ENCODE data around the gene USP7. TPM values are rescaled to one million over a fixed set of nuclear protein-coding genes. Genes with fewer than 3 reads are reported as not detected.

Gene USP7
- total RNA-seq, 1 experiment from 2014 or later, result 148 TPM

DNA sequence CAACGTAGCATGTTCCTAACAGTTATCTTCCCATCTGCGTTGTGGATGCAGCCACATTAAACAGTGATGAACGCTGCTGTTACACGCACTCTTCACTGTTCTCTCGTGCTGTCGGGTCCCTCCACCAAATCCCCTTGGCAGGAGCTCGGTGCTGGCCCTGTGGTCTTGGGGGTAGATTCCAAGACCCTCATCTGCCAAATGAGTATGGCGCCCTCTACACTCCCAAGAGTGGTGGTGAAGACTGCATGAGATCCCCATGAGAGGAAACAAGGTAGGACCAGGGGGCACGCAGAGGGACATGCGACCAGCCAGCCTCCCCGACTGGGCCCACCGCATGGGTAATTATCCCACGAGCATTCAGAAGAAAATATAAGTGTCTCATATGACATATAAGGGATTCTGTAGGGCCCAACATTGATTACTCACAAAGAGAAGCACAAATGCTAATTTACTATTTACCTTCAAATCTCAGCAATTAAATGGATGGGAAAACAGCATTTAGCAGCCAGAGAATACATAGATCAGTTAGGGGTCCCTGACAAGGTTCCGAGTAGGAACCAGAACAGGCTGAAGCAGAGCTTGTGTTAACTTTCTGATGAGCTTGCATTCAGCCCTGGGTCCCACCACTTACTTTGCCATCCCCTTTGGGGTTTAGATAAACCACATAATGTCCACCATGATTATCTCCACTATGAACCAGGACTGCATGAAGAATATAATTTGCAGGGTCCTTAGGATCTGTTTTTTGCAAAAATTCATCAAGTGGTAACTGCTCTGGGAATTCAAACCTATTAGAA lies 57.7 kb downstream of the USP7 start:
- H3K9me3 Mint-ChIP-seq (ENCODE audit: unreplicated experiment), result no peaks in the 10 kb centered on the region

DNA sequence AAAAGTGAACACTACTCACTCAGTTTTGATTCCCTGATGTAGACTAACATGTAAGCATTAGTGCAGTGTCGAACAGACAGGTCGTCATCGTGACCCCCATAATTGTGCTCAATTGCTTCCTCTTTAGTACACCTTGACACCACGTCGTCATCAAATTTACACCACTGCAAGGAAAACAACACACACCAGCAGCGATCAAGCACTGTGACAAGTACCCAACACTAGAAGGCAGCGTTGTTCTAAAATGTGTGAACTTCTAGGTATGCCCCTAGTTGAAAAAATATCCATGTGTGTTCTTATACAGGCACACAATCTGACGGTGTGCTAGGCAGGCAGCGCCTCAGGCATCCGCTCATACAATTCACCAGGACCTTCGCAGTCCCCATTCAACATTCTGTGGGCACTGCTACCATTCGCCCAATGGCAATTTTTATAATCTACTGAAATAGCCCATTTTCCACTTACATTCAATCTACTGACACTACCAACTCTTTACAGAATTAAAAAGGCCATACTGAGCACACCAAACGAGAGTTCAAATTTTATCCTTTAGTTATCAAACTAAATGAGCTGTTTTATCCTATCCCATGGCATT lies 58.4 kb downstream of the USP7 start:
- Histone ChIP-seq H3K4me1 (peaks cover 10% of the 10 kb centered on the region), H3K27me3 (replicated peaks; ENCODE audit: control insufficient read depth, insufficient read depth, low read length) (no peaks in the 10 kb centered on the region), H3K4me3 (ENCODE audit: low read depth, low read length) (no peak overlapping the region), H3K36me3 (ENCODE audit: control insufficient read depth, insufficient read depth, low read length) (peaks cover 5% of the 10 kb centered on the region; the same call in 1 of the 2 replicates), H3K9me3 (no peaks in the 10 kb centered on the region)
- ChIA-PET POLR2A (no interaction called here), CTCF (interaction anchor here (2.1 kb wide), 1 partner anchor 103 kb away, joined by 8 read pairs; no protein-coding TSS in a partner anchor)
- peak overlapping the region; percentile 22 for H3K27ac Mint-ChIP-seq (ENCODE audit: unreplicated experiment)
- peaks cover 13% of the 10 kb centered on the region for H3K4me1 Mint-ChIP-seq (ENCODE audit: low read depth, unreplicated experiment)
- peaks cover 88% of the 10 kb centered on the region for H3K36me3 Mint-ChIP-seq (ENCODE audit: insufficient read depth, unreplicated experiment)
- DNase-seq, result peak in 1 of 2 experiments; percentile 42
- no peak overlapping the region for H3K4me3 Mint-ChIP-seq (ENCODE audit: unreplicated experiment)
- TF ChIP-seq, protein P1, sequence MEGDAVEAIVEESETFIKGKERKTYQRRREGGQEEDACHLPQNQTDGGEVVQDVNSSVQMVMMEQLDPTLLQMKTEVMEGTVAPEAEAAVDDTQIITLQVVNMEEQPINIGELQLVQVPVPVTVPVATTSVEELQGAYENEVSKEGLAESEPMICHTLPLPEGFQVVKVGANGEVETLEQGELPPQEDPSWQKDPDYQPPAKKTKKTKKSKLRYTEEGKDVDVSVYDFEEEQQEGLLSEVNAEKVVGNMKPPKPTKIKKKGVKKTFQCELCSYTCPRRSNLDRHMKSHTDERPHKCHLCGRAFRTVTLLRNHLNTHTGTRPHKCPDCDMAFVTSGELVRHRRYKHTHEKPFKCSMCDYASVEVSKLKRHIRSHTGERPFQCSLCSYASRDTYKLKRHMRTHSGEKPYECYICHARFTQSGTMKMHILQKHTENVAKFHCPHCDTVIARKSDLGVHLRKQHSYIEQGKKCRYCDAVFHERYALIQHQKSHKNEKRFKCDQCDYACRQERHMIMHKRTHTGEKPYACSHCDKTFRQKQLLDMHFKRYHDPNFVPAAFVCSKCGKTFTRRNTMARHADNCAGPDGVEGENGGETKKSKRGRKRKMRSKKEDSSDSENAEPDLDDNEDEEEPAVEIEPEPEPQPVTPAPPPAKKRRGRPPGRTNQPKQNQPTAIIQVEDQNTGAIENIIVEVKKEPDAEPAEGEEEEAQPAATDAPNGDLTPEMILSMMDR (IDR thresholded peaks at IDR 0.05; ENCODE audit: insufficient read depth in 1 of 2, low read depth in 1 of 2, low read length in 1 of 2, severe bottlenecking in 1 of 2, unreplicated experiment in 1 of 2), result peak; percentile 35 to 64
- no peaks in the 10 kb centered on the region for H3K9me3 Mint-ChIP-seq (ENCODE audit: unreplicated experiment)
- no peaks in the 10 kb centered on the region for H3K27me3 Mint-ChIP-seq (ENCODE audit: insufficient read depth, unreplicated experiment)
- no TSS peak for BruUV-seq (replicated peaks)
- intact Hi-C loops (cut with micrococcal nuclease; ENCODE audit: unreplicated experiment), result loop anchor here (1.0 kb wide), 3 partner anchors 31 to 128 kb away; no protein-coding TSS in a partner anchor

More for the DNA sequence above, 57.7 kb downstream of the USP7 start:
- Mint-ChIP-seq H3K27me3 (ENCODE audit: insufficient read depth, unreplicated experiment) (no peaks in the 10 kb centered on the region), H3K36me3 (ENCODE audit: insufficient read depth, unreplicated experiment) (peaks cover 88% of the 10 kb centered on the region), H3K4me1 (ENCODE audit: low read depth, unreplicated experiment) (peaks cover 20% of the 10 kb centered on the region), H3K27ac (ENCODE audit: unreplicated experiment) (peak overlapping the region; percentile 22), H3K4me3 (ENCODE audit: unreplicated experiment) (no peak overlapping the region)
- TF ChIP-seq, protein P1 (IDR thresholded peaks at IDR 0.05; ENCODE audit: insufficient read depth in 1 of 2, low read depth in 1 of 2, low read length in 1 of 2, severe bottlenecking in 1 of 2, unreplicated experiment in 1 of 2), result peak in 1 of 2 experiments; percentile 27
- Histone ChIP-seq H3K9me3 (no peaks in the 10 kb centered on the region), H3K27me3 (replicated peaks; ENCODE audit: control insufficient read depth, insufficient read depth, low read length) (no peaks in the 10 kb centered on the region), H3K4me3 (ENCODE audit: low read depth, low read length) (no peak overlapping the region), H3K36me3 (ENCODE audit: control insufficient read depth, insufficient read depth, low read length) (peaks cover 5% of the 10 kb centered on the region; the same call in 1 of the 2 replicates), H3K4me1 (peaks cover 17% of the 10 kb centered on the region)
- BruUV-seq (replicated peaks), result no TSS peak
- ChIA-PET CTCF (interaction anchor here (2.1 kb wide), 1 partner anchor 103 kb away, joined by 8 read pairs; no protein-coding TSS in a partner anchor), POLR2A (no interaction called here)
- intact Hi-C loops (cut with micrococcal nuclease; ENCODE audit: unreplicated experiment), result loop anchor here (1.0 kb wide), 3 partner anchors 30 to 127 kb away; no protein-coding TSS in a partner anchor
- no peak for DNase-seq

DNA sequence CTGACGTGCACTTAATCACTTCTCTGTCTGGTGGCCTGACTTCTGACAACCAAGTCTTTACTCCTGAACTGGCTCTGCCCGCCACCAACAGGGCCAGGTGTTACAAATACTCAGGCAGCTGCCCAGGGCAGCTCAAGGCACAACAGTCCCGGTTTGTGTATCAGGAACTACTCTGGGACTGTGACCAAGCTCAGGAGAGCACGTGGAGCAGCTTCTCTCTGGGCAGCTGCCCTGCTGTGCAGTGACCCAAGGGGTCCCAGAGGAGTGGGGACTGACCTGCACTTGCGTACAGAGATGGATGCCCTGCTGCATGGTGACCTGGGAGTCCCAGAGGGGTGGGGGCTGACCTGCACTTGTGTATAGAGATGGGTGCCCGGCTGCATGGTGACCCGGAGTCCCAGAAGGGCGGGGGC lies 59.7 kb downstream of the USP7 start:
- no peaks in the 10 kb centered on the region for H3K9me3 ChIP-seq
- H3K27ac Mint-ChIP-seq (ENCODE audit: unreplicated experiment), result no peak overlapping the region
- H3K4me3 ChIP-seq (ENCODE audit: low read depth, low read length), result no peak overlapping the region
- TF ChIP-seq, protein P1 (IDR thresholded peaks at IDR 0.05; ENCODE audit: insufficient read depth in 1 of 2, low read depth in 1 of 2, low read length in 1 of 2, severe bottlenecking in 1 of 2, unreplicated experiment in 1 of 2), result no peak
- H3K4me3 Mint-ChIP-seq (ENCODE audit: unreplicated experiment), result no peak overlapping the region
- H3K36me3 ChIP-seq (ENCODE audit: control insufficient read depth, insufficient read depth, low read length), result peaks cover 6% of the 10 kb centered on the region; the same call in 1 of the 2 replicates
- peaks cover 10% of the 10 kb centered on the region for H3K4me1 Mint-ChIP-seq (ENCODE audit: low read depth, unreplicated experiment)
- no TSS peak for BruUV-seq (replicated peaks)
- CTCF ChIA-PET, result no interaction called here
- no peaks in the 10 kb centered on the region for H3K9me3 Mint-ChIP-seq (ENCODE audit: unreplicated experiment)
- H3K4me1 ChIP-seq, result peaks cover 5% of the 10 kb centered on the region; the same call in 1 of the 2 replicates
- no peaks in the 10 kb centered on the region for H3K27me3 ChIP-seq (replicated peaks; ENCODE audit: control insufficient read depth, insufficient read depth, low read length)
- POLR2A ChIA-PET, result no interaction called here
- no peaks in the 10 kb centered on the region for H3K27me3 Mint-ChIP-seq (ENCODE audit: insufficient read depth, unreplicated experiment)
- H3K36me3 Mint-ChIP-seq (ENCODE audit: insufficient read depth, unreplicated experiment), result peaks cover 91% of the 10 kb centered on the region
- DNase-seq, result no peak
- intact Hi-C loops (cut with micrococcal nuclease; ENCODE audit: unreplicated experiment), result no loop called here
